ENCODE results near the gene NCAPG2.

NCAPG2 gene

GRCh38 chr7:158655931-158656441 lies 48.6 kb downstream of the NCAPG2 start:
- Mint-ChIP-seq H3K4me3 (no peak overlapping the region), H3K27me3 (no peaks in the 10 kb centered on the region), H3K36me3 (ENCODE audit: low read depth) (peaks cover 76% of the 10 kb centered on the region), H3K27ac (peak overlapping the region; percentile 85), H3K4me1 (ENCODE audit: low read depth) (peaks cover 23% of the 10 kb centered on the region), H3K9me3 (no peaks in the 10 kb centered on the region)
- peak; percentile 53 for DNase-seq

GRCh38 chr7:158655507-158655906 lies 49.1 kb downstream of the NCAPG2 start:
- Mint-ChIP-seq H3K4me3 (no peak overlapping the region), H3K9me3 (no peaks in the 10 kb centered on the region), H3K27me3 (no peaks in the 10 kb centered on the region), H3K27ac (peak overlapping the region; percentile 85), H3K36me3 (ENCODE audit: low read depth) (peaks cover 76% of the 10 kb centered on the region), H3K4me1 (ENCODE audit: low read depth) (peaks cover 24% of the 10 kb centered on the region)
- no peak for DNase-seq

- Mint-ChIP-seq H3K9me3 (no peaks in the 10 kb centered on the region), H3K4me1 (ENCODE audit: low read depth) (peaks cover 20% of the 10 kb centered on the region), H3K27me3 (no peaks in the 10 kb centered on the region), H3K27ac (no peak overlapping the region), H3K4me3 (no peak overlapping the region), H3K36me3 (ENCODE audit: low read depth) (peaks cover 87% of the 10 kb centered on the region)
- DNase-seq = no peak
Measured at GRCh38 chr7:158651968-158652565, 52.5 kb downstream of the NCAPG2 start.

GRCh38 chr7:158650821-158651225 lies 53.8 kb downstream of the NCAPG2 start:
- no peak for DNase-seq
- no peaks in the 10 kb centered on the region for H3K9me3 Mint-ChIP-seq
- H3K36me3 Mint-ChIP-seq (ENCODE audit: low read depth) = peaks cover 86% of the 10 kb centered on the region
- no peak overlapping the region for H3K4me3 Mint-ChIP-seq
- peak overlapping the region; percentile 69 for H3K27ac Mint-ChIP-seq
- H3K4me1 Mint-ChIP-seq (ENCODE audit: low read depth) = peaks cover 10% of the 10 kb centered on the region
- no peaks in the 10 kb centered on the region for H3K27me3 Mint-ChIP-seq

GRCh38 chr7:158649279-158649678 lies 55.3 kb downstream of the NCAPG2 start:
- Mint-ChIP-seq H3K4me1 (ENCODE audit: low read depth) (peaks cover 1% of the 10 kb centered on the region), H3K4me3 (no peak overlapping the region), H3K36me3 (ENCODE audit: low read depth) (peaks cover 86% of the 10 kb centered on the region), H3K27ac (no peak overlapping the region), H3K9me3 (no peaks in the 10 kb centered on the region), H3K27me3 (no peaks in the 10 kb centered on the region)
- no peak for DNase-seq

- no peaks in the 10 kb centered on the region for H3K9me3 Mint-ChIP-seq
- H3K27ac Mint-ChIP-seq = no peak overlapping the region
- H3K4me1 Mint-ChIP-seq (ENCODE audit: low read depth) = peaks cover 1% of the 10 kb centered on the region
- H3K4me3 Mint-ChIP-seq = no peak overlapping the region
- DNase-seq = no peak
- peaks cover 86% of the 10 kb centered on the region for H3K36me3 Mint-ChIP-seq (ENCODE audit: low read depth)
- H3K27me3 Mint-ChIP-seq = no peaks in the 10 kb centered on the region
Measured at GRCh38 chr7:158648787-158649186, 55.8 kb downstream of the NCAPG2 start.

- Mint-ChIP-seq H3K4me1 (ENCODE audit: low read depth) (peaks cover 1% of the 10 kb centered on the region), H3K27me3 (no peaks in the 10 kb centered on the region), H3K9me3 (no peaks in the 10 kb centered on the region), H3K27ac (no peak overlapping the region), H3K36me3 (ENCODE audit: low read depth) (peaks cover 88% of the 10 kb centered on the region), H3K4me3 (no peak overlapping the region)
- DNase-seq = no peak
Measured at GRCh38 chr7:158648168-158648567, 56.4 kb downstream of the NCAPG2 start.

- H3K36me3 Mint-ChIP-seq (ENCODE audit: low read depth) = peaks cover 90% of the 10 kb centered on the region
- H3K4me3 Mint-ChIP-seq = no peak overlapping the region
- no peaks in the 10 kb centered on the region for H3K27me3 Mint-ChIP-seq
- H3K27ac Mint-ChIP-seq = no peak overlapping the region
- no peaks in the 10 kb centered on the region for H3K9me3 Mint-ChIP-seq
- no peak for DNase-seq
- peaks cover 1% of the 10 kb centered on the region for H3K4me1 Mint-ChIP-seq (ENCODE audit: low read depth)
Measured at GRCh38 chr7:158647475-158647792, 57.2 kb downstream of the NCAPG2 start.

- H3K4me1 Mint-ChIP-seq (ENCODE audit: low read depth) = peaks cover 1% of the 10 kb centered on the region
- no peaks in the 10 kb centered on the region for H3K9me3 Mint-ChIP-seq
- no peak overlapping the region for H3K27ac Mint-ChIP-seq
- peaks cover 90% of the 10 kb centered on the region for H3K36me3 Mint-ChIP-seq (ENCODE audit: low read depth)
- no peaks in the 10 kb centered on the region for H3K27me3 Mint-ChIP-seq
- no peak overlapping the region for H3K4me3 Mint-ChIP-seq
- no peak for DNase-seq
Measured at GRCh38 chr7:158646766-158647474, 57.7 kb downstream of the NCAPG2 start.

GRCh38 chr7:158645842-158646241 lies 58.8 kb downstream of the NCAPG2 start:
- peaks cover 90% of the 10 kb centered on the region for H3K36me3 Mint-ChIP-seq (ENCODE audit: low read depth)
- DNase-seq = no peak
- H3K27ac Mint-ChIP-seq = no peak overlapping the region
- no peaks in the 10 kb centered on the region for H3K9me3 Mint-ChIP-seq
- H3K4me3 Mint-ChIP-seq = no peak overlapping the region
- H3K4me1 Mint-ChIP-seq (ENCODE audit: low read depth) = no peaks in the 10 kb centered on the region
- H3K27me3 Mint-ChIP-seq = no peaks in the 10 kb centered on the region

- Mint-ChIP-seq H3K4me3 (no peak overlapping the region), H3K27me3 (no peaks in the 10 kb centered on the region), H3K9me3 (no peaks in the 10 kb centered on the region), H3K27ac (no peak overlapping the region), H3K4me1 (ENCODE audit: low read depth) (no peaks in the 10 kb centered on the region), H3K36me3 (ENCODE audit: low read depth) (peaks cover 97% of the 10 kb centered on the region)
- no peak for DNase-seq
Measured at GRCh38 chr7:158642149-158642548, 62.5 kb downstream of the NCAPG2 start.

GRCh38 chr7:158638001-158638400 lies 66.6 kb downstream of the NCAPG2 start:
- no peak for DNase-seq
- Mint-ChIP-seq H3K27ac (no peak overlapping the region), H3K36me3 (ENCODE audit: low read depth) (peaks cover 75% of the 10 kb centered on the region), H3K4me1 (ENCODE audit: low read depth) (no peaks in the 10 kb centered on the region), H3K4me3 (no peak overlapping the region), H3K27me3 (no peaks in the 10 kb centered on the region), H3K9me3 (no peaks in the 10 kb centered on the region)

- Mint-ChIP-seq H3K4me1 (ENCODE audit: low read depth) (no peaks in the 10 kb centered on the region), H3K9me3 (no peaks in the 10 kb centered on the region), H3K27ac (no peak overlapping the region), H3K4me3 (no peak overlapping the region), H3K36me3 (ENCODE audit: low read depth) (peaks cover 71% of the 10 kb centered on the region), H3K27me3 (no peaks in the 10 kb centered on the region)
- DNase-seq = no peak
Measured at GRCh38 chr7:158633055-158633956, 71.3 kb downstream of the NCAPG2 start.

GRCh38 chr7:158631574-158632195 lies 72.9 kb downstream of the NCAPG2 start:
- Mint-ChIP-seq H3K9me3 (no peaks in the 10 kb centered on the region), H3K27me3 (no peaks in the 10 kb centered on the region), H3K36me3 (ENCODE audit: low read depth) (peaks cover 69% of the 10 kb centered on the region), H3K4me1 (ENCODE audit: low read depth) (no peaks in the 10 kb centered on the region), H3K4me3 (no peak overlapping the region), H3K27ac (no peak overlapping the region)
- DNase-seq = no peak

All from activated T-cell treated with anti-CD3 and anti-CD28 coated beads, Interleukin-2, amount 50 U/mL, for 24 hours (primary cell).